ENCODE results near the gene BBS4. TPM values are rescaled to one million over a fixed set of nuclear protein-coding genes. Genes with fewer than 3 reads are reported as not detected.
"Not testable (repeated sequence)": the region's sequence is repeated elsewhere in the genome, so short reads cannot be mapped to it uniquely, and the experiment has no call there.

BBS4 gene
- total and polyA plus RNA-seq, 2 donors (not counting 1 experiment from before 2014, with no cell fraction given) = 27.9 to 29.4 TPM

DNA sequence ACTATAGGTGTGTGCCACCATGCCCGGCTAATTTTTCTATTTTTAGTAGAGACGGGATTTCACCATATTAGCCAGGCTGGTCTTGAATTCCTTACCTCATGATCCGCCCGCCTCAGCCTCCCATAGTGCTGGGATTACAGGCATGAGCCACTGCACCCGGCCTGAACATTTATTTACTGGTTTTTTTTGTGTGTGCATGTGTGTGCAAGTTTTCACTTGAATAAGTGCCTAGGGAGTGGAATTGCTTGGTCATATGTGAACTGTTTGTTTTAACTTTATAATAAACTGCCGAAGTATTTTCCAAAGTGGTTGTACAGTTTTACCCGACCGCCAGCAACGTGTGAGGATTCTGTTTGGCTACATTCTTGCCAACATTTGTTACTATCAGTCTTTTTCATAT lies 14.1 kb downstream of the BBS4 start:
- no peaks in the 10 kb centered on the region for H3K9me3 ChIP-seq (ENCODE audit: control insufficient read depth, insufficient read depth, low read depth, low read length)
- TF ChIP-seq EZH2 (IDR thresholded peaks at IDR 0.05; ENCODE audit: low read length, missing control alignments) (no peak), CTCF (conservative IDR thresholded peaks at IDR 0.05 in 1 of 2, IDR thresholded peaks at IDR 0.05 in 1 of 2; ENCODE audit: low read depth in 1 of 2, low read length in 2 of 2) (no peak)
- H3K79me2 ChIP-seq (ENCODE audit: control insufficient read depth, insufficient read depth, low read length) = no peaks in the 10 kb centered on the region
- no peak overlapping the region for H3K4me3 ChIP-seq (replicated peaks in 1 of 4; ENCODE audit: control extremely low read depth in 1 of 4, insufficient read depth in 1 of 4, low read depth in 3 of 4, low read length in 4 of 4)
- H3K4me2 ChIP-seq (ENCODE audit: extremely low read depth, insufficient read depth, low read length) = no peak overlapping the region
- no peaks in the 10 kb centered on the region for H3K4me1 ChIP-seq (ENCODE audit: control insufficient read depth, extremely low read depth, insufficient read depth, low read length)
- H3K27ac ChIP-seq (ENCODE audit: insufficient read depth, low read length) = no peak overlapping the region
- H3K36me3 ChIP-seq (ENCODE audit: control insufficient read depth, insufficient read depth, low read length) = no peaks in the 10 kb centered on the region
- no peak overlapping the region for H3K9ac ChIP-seq (ENCODE audit: insufficient read depth, low read length)
- H2AFZ ChIP-seq (ENCODE audit: low read length) = no peak overlapping the region
- H4K20me1 ChIP-seq (ENCODE audit: control insufficient read depth, extremely low read depth, insufficient read depth, low read length) = no peaks in the 10 kb centered on the region
- no peak for DNase-seq (ENCODE audit: low read depth in 2 of 2)
- H3K27me3 ChIP-seq (ENCODE audit: control insufficient read depth, insufficient read depth, low read length) = no peaks in the 10 kb centered on the region

GRCh38 chr15:72706266-72706665 lies 20.3 kb downstream of the BBS4 start:
- Histone ChIP-seq H3K9me3 (ENCODE audit: control insufficient read depth, insufficient read depth, low read depth, low read length) (no peaks in the 10 kb centered on the region), H3K4me3 (replicated peaks in 1 of 4; ENCODE audit: control extremely low read depth in 1 of 4, insufficient read depth in 1 of 4, low read depth in 3 of 4, low read length in 4 of 4) (no peak overlapping the region), H3K79me2 (ENCODE audit: control insufficient read depth, insufficient read depth, low read length) (no peaks in the 10 kb centered on the region), H2AFZ (ENCODE audit: low read length) (no peak overlapping the region), H3K4me2 (ENCODE audit: extremely low read depth, insufficient read depth, low read length) (no peak overlapping the region), H4K20me1 (ENCODE audit: control insufficient read depth, extremely low read depth, insufficient read depth, low read length) (no peaks in the 10 kb centered on the region), H3K36me3 (ENCODE audit: control insufficient read depth, insufficient read depth, low read length) (no peaks in the 10 kb centered on the region), H3K4me1 (ENCODE audit: control insufficient read depth, extremely low read depth, insufficient read depth, low read length) (no peaks in the 10 kb centered on the region), H3K27ac (ENCODE audit: insufficient read depth, low read length) (no peak overlapping the region), H3K9ac (ENCODE audit: insufficient read depth, low read length) (no peak overlapping the region), H3K27me3 (ENCODE audit: control insufficient read depth, insufficient read depth, low read length) (no peaks in the 10 kb centered on the region)
- peak in 1 of 2 donors; percentile 50 for DNase-seq (ENCODE audit: low read depth in 2 of 2)
- TF ChIP-seq EZH2 (IDR thresholded peaks at IDR 0.05; ENCODE audit: low read length, missing control alignments) (no peak), CTCF (conservative IDR thresholded peaks at IDR 0.05 in 1 of 2, IDR thresholded peaks at IDR 0.05 in 1 of 2; ENCODE audit: low read depth in 1 of 2, low read length in 2 of 2) (no peak)

GRCh38 chr15:72708551-72709303 lies 22.7 kb downstream of the BBS4 start:
- H3K4me3 ChIP-seq (replicated peaks in 1 of 4; ENCODE audit: control extremely low read depth in 1 of 4, insufficient read depth in 1 of 4, low read depth in 3 of 4, low read length in 4 of 4); H3K9me3 ChIP-seq (ENCODE audit: control insufficient read depth, insufficient read depth, low read depth, low read length); H3K27me3 ChIP-seq (ENCODE audit: control insufficient read depth, insufficient read depth, low read length); H3K36me3 ChIP-seq (ENCODE audit: control insufficient read depth, insufficient read depth, low read length); H3K4me1 ChIP-seq (ENCODE audit: control insufficient read depth, extremely low read depth, insufficient read depth, low read length); H4K20me1 ChIP-seq (ENCODE audit: control insufficient read depth, extremely low read depth, insufficient read depth, low read length); H3K9ac ChIP-seq (ENCODE audit: insufficient read depth, low read length); DNase-seq (ENCODE audit: low read depth in 2 of 2); H3K4me2 ChIP-seq (ENCODE audit: extremely low read depth, insufficient read depth, low read length); H3K27ac ChIP-seq (ENCODE audit: insufficient read depth, low read length); H2AFZ ChIP-seq (ENCODE audit: low read length); H3K79me2 ChIP-seq (ENCODE audit: control insufficient read depth, insufficient read depth, low read length): not testable (repeated sequence)

Measured in fibroblast of lung (primary cell).